Measurements from ENCODE around the gene GLYATL1. TPM values are rescaled to one million over a fixed set of nuclear protein-coding genes. Genes with fewer than 3 reads are reported as not detected.
"Not testable (repeated sequence)": the region's sequence is repeated elsewhere in the genome, so short reads cannot be mapped to it uniquely, and the experiment has no call there.

Gene GLYATL1
- total RNA-seq, 1 donor, result 0.10 TPM

DNA sequence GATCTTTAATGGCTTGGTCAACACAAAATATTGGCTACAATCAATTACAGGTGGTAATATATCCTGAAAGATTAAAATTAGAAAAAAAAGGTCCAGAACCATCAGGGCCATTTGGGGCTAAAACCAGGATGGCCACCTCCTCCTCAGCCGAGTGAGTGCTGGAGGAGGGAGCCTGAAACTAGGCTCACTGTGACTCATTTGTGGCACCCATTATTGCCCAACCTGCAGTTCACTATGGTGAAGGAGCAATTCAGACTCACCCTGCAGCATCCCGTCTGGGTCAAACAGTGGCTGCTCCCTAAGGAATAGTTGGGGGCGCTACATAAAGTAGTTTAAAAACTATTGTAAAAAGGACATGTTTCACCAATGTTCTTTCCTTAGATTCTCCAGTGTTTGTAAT, 60.7 kb downstream of the GLYATL1 start:
- no peaks in the 10 kb centered on the region for H3K27me3 ChIP-seq (ENCODE audit: insufficient read depth, low read length)

DNA sequence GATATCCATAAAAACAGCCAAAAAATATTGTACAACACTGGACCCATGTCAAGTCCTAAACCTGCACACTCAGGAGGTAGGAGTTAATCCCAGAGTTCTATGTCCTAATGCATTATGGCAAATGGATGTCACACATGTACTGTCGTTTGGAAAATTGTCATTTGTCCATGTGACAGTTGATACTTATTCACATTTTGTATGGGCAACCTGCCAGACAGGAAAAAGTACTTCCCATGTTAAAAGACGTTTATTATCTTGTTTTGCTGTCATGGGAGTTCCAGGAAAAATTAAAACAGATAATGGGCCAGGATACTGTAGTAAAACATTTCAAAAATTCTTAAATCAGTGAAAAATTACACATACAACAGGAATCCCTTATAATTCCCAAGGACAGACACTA, 62.7 kb downstream of the GLYATL1 start:
- peaks cover 14% of the 10 kb centered on the region for H3K4me1 ChIP-seq (ENCODE audit: insufficient read depth, low read length)
- H3K4me3 ChIP-seq (ENCODE audit: low read length); H3K27me3 ChIP-seq (ENCODE audit: insufficient read depth, low read length); H3K9me3 ChIP-seq (ENCODE audit: low read depth, low read length): not testable (repeated sequence)

More for the DNA sequence above, 60.7 kb downstream of the GLYATL1 start:
- Histone ChIP-seq H3K9me3 (ENCODE audit: low read depth, low read length) (no peaks in the 10 kb centered on the region), H3K4me1 (ENCODE audit: insufficient read depth, low read length) (peaks cover 14% of the 10 kb centered on the region), H3K4me3 (ENCODE audit: low read length) (no peak overlapping the region)

Other genes with a start within 250 kb of the GLYATL1 start
- not detected for gene GLYAT, start 207.5 kb upstream of the GLYATL1 start, total RNA-seq
- 0.42 TPM for gene GLYATL2, start 94.8 kb upstream of the GLYATL1 start, total RNA-seq
- not detected for gene GLYATL1B, start 146.8 kb downstream of the GLYATL1 start, total RNA-seq
- 3.3 TPM for gene FAM111B, start 167.7 kb downstream of the GLYATL1 start, total RNA-seq
- gene FAM111A, start 203.4 kb downstream of the GLYATL1 start, total RNA-seq, result 29.4 TPM
- gene DTX4, start 232.6 kb downstream of the GLYATL1 start, total RNA-seq, result 5.2 TPM

Data from mononuclear cell (primary cell).